ENCODE data around the gene GAB2.
"Not testable (repeated sequence)": the region's sequence is repeated elsewhere in the genome, so short reads cannot be mapped to it uniquely, and the experiment has no call there.

Gene GAB2

DNA sequence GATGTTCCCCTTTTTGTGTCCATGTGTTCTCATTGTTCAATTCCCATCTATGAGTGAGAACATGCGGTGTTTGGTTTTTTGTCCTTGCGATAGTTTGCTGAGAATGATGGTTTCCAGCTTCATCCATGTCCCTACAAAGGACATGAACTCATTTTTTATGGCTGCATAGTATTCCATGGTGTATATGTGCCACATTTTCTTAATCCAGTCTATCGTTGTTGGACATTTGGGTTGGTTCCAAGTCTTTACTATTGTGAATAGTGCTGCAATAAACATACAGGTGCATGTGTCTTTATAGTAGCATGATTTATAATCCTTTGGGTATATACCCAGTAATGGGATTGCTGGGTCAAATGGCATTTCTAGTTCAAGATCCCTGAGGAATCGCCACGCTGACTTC lies 123.5 kb downstream of the GAB2 start:
- not testable (repeated sequence) for H3K79me2 ChIP-seq (ENCODE audit: control insufficient read depth, insufficient read depth, low read length, unreplicated experiment); H3K27ac ChIP-seq (ENCODE audit: low read depth, low read length); H3K4me3 ChIP-seq (ENCODE audit: low read depth, low read length); H3K36me3 ChIP-seq (ENCODE audit: insufficient read depth, low read length); H2AFZ ChIP-seq (ENCODE audit: low read length, unreplicated experiment); H3K27me3 ChIP-seq (ENCODE audit: insufficient read depth, low read length)
- H3K4me1 ChIP-seq (ENCODE audit: control insufficient read depth, insufficient read depth, low read length, unreplicated experiment) = peaks cover 22% of the 10 kb centered on the region

DNA sequence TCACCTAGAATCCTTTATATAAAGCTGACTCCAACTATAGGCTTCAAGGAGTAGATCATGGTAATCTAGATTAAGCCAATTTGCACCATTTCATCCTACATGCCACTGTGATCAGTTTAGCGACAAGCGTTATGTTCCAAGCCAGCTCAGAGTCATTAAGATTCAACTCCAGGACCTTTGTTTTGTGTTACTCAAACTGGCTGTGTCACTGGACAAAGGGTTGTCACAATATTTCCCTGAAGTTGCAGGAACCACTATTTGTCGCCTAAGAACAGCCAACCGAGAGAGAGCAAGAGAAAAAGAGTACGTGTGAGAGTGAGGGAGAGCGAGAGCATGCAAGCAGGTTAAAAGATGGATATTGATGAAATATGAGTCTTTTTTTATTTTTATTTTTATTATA lies 124.1 kb downstream of the GAB2 start:
- Histone ChIP-seq H3K27me3 (ENCODE audit: insufficient read depth, low read length) (no peaks in the 10 kb centered on the region), H3K4me1 (ENCODE audit: control insufficient read depth, insufficient read depth, low read length, unreplicated experiment) (peaks cover 22% of the 10 kb centered on the region), H3K36me3 (ENCODE audit: insufficient read depth, low read length) (no peaks in the 10 kb centered on the region; the same call in 1 of the 2 replicates), H3K27ac (ENCODE audit: low read depth, low read length) (no peak overlapping the region), H3K4me3 (ENCODE audit: low read depth, low read length) (no peak overlapping the region), H2AFZ (ENCODE audit: low read length, unreplicated experiment) (no peak overlapping the region), H3K79me2 (ENCODE audit: control insufficient read depth, insufficient read depth, low read length, unreplicated experiment) (no peaks in the 10 kb centered on the region)

DNA sequence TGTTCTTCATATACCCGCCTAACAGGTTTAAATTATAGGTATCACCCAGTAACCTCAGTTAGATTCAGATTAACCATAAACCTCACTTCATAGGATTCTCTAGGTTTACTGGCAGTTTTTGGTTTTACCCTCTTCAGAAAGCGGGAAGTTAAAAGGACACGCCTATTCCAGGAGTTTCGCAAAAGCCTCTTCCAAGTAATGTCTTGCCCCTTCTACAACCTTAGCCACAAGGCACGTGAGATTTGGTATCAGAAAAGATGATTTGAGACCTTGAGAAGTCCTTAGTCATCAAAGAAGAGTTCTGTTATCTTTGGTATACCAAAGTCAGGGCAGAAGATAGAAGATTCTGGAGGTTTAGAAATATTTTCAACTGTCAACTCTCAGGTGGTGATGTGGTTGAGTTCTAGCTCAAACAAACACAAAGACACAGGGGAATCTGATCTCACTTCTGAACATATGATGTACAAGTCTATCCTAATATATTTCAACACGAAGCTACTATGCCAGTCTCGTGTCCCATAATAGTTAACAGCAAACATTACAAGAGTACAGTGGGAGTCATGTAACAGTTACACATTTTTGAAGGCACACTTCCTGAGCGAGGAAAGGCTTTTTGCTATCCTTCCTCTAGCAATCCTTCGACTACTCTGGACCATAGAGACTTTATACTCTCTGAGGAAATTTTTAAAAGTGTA lies 125.4 kb downstream of the GAB2 start:
- H3K36me3 ChIP-seq (ENCODE audit: insufficient read depth, low read length) = no peaks in the 10 kb centered on the region; the same call in 1 of the 2 replicates
- H3K27me3 ChIP-seq (ENCODE audit: insufficient read depth, low read length) = no peaks in the 10 kb centered on the region
- no peaks in the 10 kb centered on the region for H3K79me2 ChIP-seq (ENCODE audit: control insufficient read depth, insufficient read depth, low read length, unreplicated experiment)
- H3K27ac ChIP-seq (ENCODE audit: low read depth, low read length) = no peak overlapping the region
- H2AFZ ChIP-seq (ENCODE audit: low read length, unreplicated experiment) = no peak overlapping the region
- peaks cover 17% of the 10 kb centered on the region for H3K4me1 ChIP-seq (ENCODE audit: control insufficient read depth, insufficient read depth, low read length, unreplicated experiment)
- no peak overlapping the region for H3K4me3 ChIP-seq (ENCODE audit: low read depth, low read length)

DNA sequence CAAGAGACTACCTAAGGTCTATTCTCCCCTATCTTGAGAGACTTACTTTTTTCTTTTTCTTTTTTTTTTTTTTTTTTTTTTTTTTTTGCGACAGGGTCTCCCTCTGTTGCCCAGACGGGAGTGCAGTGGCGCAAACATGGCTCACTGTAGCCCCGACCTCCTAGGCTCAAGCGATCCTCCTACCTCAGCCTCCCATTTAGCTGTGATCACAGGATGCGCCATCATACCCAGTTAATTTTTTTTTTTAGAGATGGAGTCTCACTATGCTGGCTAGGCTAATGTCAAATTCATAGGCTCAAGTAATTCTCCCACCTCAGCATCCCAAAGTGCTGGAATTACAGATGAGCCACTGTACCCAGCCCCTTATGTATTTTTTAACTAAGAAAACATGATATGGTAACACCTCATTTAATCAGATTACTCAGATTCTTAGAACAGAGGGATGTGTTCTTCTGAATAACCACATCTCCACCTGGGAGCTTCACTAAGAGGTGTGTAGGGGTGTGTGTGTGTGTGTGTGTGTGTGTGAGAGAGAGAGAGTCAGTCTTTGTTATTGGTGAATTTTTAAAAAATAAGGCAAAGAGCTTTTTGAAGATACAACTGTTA lies 126.0 kb downstream of the GAB2 start:
- no peaks in the 10 kb centered on the region for H3K27me3 ChIP-seq (ENCODE audit: insufficient read depth, low read length)
- H3K79me2 ChIP-seq (ENCODE audit: control insufficient read depth, insufficient read depth, low read length, unreplicated experiment) = no peaks in the 10 kb centered on the region
- H2AFZ ChIP-seq (ENCODE audit: low read length, unreplicated experiment) = no peak overlapping the region
- H3K27ac ChIP-seq (ENCODE audit: low read depth, low read length) = no peak overlapping the region
- no peaks in the 10 kb centered on the region; the same call in 1 of the 2 replicates for H3K36me3 ChIP-seq (ENCODE audit: insufficient read depth, low read length)
- H3K4me3 ChIP-seq (ENCODE audit: low read depth, low read length) = no peak overlapping the region
- peaks cover 17% of the 10 kb centered on the region for H3K4me1 ChIP-seq (ENCODE audit: control insufficient read depth, insufficient read depth, low read length, unreplicated experiment)

DNA sequence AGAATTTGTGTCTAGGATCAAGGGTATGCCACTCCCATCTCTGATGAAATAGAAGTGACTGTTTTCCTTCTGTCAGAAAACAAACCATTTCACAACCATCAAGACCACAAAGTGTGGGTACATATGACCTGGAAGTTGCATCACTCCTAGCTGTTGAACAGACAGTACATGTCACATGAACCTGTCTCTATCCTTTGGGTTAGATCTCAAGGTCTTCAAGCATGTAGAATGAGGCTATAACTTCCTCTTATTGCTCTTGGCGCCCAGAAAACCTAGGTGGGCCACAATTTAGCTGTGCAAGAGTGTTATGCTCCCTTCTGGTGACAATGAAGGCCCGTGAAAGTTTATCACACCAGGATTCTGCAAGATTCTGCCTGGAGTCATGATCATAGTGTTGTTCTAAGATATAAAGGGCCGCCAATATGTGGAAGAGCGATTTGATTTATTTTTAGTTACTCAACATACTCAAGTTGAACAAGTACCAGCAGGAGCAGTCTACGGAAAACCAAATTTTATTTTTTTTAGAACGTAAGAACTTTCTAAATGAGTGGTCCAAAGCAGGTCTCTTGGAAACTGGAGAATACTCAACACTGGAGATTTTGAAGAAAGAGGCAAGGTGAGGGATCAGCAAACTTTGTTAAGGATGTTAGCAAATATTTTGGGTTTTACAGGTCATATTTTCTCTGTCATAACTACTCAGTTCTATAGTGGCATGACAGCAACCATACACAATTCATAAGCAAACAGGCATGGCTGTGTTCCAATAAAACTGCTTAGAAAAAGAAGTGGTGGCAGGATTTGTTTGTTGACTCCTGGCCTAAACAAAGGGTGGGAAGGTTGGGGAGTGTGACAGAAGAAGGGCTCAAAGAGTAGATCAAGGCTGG lies 127.1 kb downstream of the GAB2 start:
- H3K27me3 ChIP-seq (ENCODE audit: insufficient read depth, low read length) = no peaks in the 10 kb centered on the region
- no peak overlapping the region for H3K4me3 ChIP-seq (ENCODE audit: low read depth, low read length)
- 0 out of 2 replicates have a peak overlapping the region, but pooled peaks have one; percentile 46 for H3K27ac ChIP-seq (ENCODE audit: low read depth, low read length)
- peaks cover 16% of the 10 kb centered on the region for H3K4me1 ChIP-seq (ENCODE audit: control insufficient read depth, insufficient read depth, low read length, unreplicated experiment)
- H3K79me2 ChIP-seq (ENCODE audit: control insufficient read depth, insufficient read depth, low read length, unreplicated experiment) = no peaks in the 10 kb centered on the region
- H2AFZ ChIP-seq (ENCODE audit: low read length, unreplicated experiment) = no peak overlapping the region
- no peaks in the 10 kb centered on the region; the same call in 1 of the 2 replicates for H3K36me3 ChIP-seq (ENCODE audit: insufficient read depth, low read length)

DNA sequence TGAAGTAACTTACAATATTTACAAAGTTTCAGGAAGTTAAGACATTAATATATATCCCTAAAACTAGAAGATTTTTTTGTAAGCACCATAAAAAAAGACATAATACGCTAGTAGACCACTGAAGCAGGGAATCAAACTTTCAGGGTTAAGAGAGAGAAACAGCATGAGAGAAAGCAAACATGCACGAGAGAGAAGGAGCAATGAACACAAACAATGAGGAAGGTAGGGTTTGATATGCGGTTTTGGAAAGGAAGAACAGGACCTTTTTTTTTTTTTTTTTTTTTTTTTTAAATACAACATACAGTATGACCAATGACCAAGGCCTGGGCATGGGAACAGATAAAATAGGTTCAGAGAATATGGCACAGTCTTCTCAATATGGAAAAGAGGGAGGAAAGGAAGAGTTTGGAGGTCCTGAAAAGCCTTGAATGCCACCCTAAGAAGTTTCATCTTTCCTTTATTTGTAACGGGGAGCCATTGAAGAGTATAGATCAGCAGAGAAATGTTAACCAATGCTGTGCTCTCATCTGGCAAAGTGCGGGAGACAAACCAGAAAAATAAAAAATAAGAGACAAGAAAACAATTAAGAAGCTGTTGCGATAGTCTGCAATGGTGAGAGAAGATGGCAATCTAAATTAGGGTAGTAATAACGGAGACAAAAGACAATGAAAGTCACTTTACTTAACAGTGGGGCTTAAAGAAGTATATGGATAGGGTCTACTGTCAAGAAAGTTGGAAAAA lies 127.9 kb downstream of the GAB2 start:
- Histone ChIP-seq H3K27me3 (ENCODE audit: insufficient read depth, low read length) (no peaks in the 10 kb centered on the region), H2AFZ (ENCODE audit: low read length, unreplicated experiment) (no peak overlapping the region), H3K4me1 (ENCODE audit: control insufficient read depth, insufficient read depth, low read length, unreplicated experiment) (peaks cover 12% of the 10 kb centered on the region), H3K79me2 (ENCODE audit: control insufficient read depth, insufficient read depth, low read length, unreplicated experiment) (no peaks in the 10 kb centered on the region), H3K36me3 (ENCODE audit: insufficient read depth, low read length) (no peaks in the 10 kb centered on the region; the same call in 1 of the 2 replicates), H3K27ac (ENCODE audit: low read depth, low read length) (peak overlapping the region; percentile 46; the same call in 1 of the 2 replicates), H3K4me3 (ENCODE audit: low read depth, low read length) (no peak overlapping the region)

DNA sequence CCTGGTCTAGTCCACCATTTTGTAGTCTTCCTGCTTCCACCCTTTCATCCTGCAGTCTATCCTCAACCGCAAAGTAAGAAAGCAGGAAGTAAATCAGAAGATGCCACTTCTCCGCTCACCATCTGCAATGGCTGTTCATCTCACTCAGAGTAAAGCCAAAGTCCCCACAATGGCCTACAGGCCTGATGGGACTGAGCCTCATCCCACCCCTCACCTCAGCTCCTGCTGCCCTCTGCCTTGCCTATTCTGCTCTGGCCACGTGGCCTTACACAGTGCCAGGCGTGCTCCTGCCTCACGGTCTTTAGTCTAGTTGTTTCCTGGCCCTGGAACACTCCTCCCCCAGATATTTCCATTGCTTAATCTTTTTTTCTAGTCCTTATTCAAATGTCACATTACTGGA lies 133.4 kb downstream of the GAB2 start:
- Histone ChIP-seq H2AFZ (ENCODE audit: low read length, unreplicated experiment) (no peak overlapping the region), H3K4me3 (ENCODE audit: low read depth, low read length) (no peak overlapping the region), H3K27me3 (ENCODE audit: insufficient read depth, low read length) (no peaks in the 10 kb centered on the region), H3K27ac (ENCODE audit: low read depth, low read length) (no peak overlapping the region), H3K4me1 (ENCODE audit: control insufficient read depth, insufficient read depth, low read length, unreplicated experiment) (no peaks in the 10 kb centered on the region), H3K36me3 (ENCODE audit: insufficient read depth, low read length) (no peaks in the 10 kb centered on the region; the same call in 1 of the 2 replicates), H3K79me2 (ENCODE audit: control insufficient read depth, insufficient read depth, low read length, unreplicated experiment) (no peaks in the 10 kb centered on the region)

DNA sequence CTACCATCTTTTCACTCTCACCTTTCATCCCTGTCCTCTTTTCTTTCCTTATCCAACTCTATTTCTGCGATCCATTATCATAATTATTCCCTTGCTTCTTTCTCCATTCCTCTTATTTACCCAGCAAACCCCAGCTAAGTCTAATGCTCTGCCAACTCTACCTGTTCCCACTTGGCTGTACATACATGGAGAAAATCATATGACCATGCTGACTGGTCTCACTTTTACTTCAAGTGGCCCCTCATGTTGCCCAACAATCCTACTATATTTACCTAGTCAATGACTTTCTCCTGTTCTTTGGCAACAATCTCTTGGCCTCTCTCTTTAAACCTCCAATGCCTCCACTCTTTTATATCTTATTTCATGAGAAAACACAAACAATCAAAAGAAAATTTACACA lies 134.8 kb downstream of the GAB2 start:
- Histone ChIP-seq H3K27ac (ENCODE audit: low read depth, low read length) (no peak overlapping the region), H3K79me2 (ENCODE audit: control insufficient read depth, insufficient read depth, low read length, unreplicated experiment) (no peaks in the 10 kb centered on the region), H3K36me3 (ENCODE audit: insufficient read depth, low read length) (no peaks in the 10 kb centered on the region), H3K27me3 (ENCODE audit: insufficient read depth, low read length) (no peaks in the 10 kb centered on the region), H3K4me1 (ENCODE audit: control insufficient read depth, insufficient read depth, low read length, unreplicated experiment) (no peaks in the 10 kb centered on the region), H2AFZ (ENCODE audit: low read length, unreplicated experiment) (no peak overlapping the region), H3K4me3 (ENCODE audit: low read depth, low read length) (no peak overlapping the region)

DNA sequence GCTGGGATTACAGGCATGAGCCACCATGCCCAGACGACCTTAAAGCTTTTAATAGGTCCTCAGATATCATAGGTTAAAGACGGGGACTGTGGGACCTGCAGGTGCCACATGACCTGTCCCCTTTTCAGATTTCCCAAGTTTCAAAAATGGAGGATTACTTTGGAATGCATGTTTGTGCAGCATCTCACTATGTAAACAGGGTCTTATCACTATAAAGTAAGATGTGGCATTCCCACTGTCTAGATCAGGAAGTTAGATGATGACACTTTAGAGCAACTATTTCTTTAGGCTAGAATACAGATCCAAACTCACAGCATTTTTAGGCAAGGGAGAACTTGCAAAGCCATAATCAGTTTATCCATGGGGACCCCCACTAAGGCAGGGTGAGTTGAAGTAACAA lies 136.1 kb downstream of the GAB2 start:
- no peaks in the 10 kb centered on the region for H3K27me3 ChIP-seq (ENCODE audit: insufficient read depth, low read length)
- H3K4me1 ChIP-seq (ENCODE audit: control insufficient read depth, insufficient read depth, low read length, unreplicated experiment) = peaks cover 4% of the 10 kb centered on the region
- no peak overlapping the region for H3K27ac ChIP-seq (ENCODE audit: low read depth, low read length)
- H2AFZ ChIP-seq (ENCODE audit: low read length, unreplicated experiment) = no peak overlapping the region
- no peaks in the 10 kb centered on the region for H3K79me2 ChIP-seq (ENCODE audit: control insufficient read depth, insufficient read depth, low read length, unreplicated experiment)
- no peaks in the 10 kb centered on the region for H3K36me3 ChIP-seq (ENCODE audit: insufficient read depth, low read length)
- H3K4me3 ChIP-seq (ENCODE audit: low read depth, low read length) = no peak overlapping the region

DNA sequence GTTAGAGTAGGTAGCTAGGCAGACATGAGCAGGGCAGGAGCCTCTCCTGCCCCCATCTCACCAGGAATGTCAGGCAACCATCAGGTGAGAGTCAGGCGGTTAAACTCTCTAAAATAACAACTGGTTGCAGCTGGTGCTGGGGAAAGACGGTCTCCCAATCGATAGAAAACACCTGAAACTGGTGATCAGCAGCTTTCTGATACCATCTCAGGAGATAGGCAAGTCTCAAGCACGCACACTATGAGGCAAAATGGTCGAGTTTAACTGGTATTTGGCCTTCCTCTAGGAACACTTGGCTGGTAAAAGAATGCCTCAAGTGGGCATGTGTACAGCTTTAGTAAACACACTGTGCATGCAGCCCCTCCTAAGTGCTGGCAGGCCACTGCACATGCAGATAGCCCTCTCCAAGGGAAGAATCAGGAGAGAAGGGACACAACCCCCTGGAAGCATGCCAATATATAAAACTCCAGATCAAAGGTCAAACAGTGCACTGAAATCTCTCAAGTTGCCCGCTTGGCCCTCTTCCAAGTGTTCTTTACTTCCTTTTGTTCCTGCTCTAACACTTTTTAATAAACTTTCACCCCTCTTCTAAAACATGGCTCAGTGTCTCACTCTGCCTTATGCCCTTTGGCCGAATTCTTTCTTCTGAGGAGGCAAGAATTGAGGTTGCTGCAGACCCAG lies 140.2 kb downstream of the GAB2 start:
- no peaks in the 10 kb centered on the region for H3K79me2 ChIP-seq (ENCODE audit: control insufficient read depth, insufficient read depth, low read length, unreplicated experiment)
- no peak overlapping the region for H2AFZ ChIP-seq (ENCODE audit: low read length, unreplicated experiment)
- no peak overlapping the region for H3K4me3 ChIP-seq (ENCODE audit: low read depth, low read length)
- no peak overlapping the region for H3K27ac ChIP-seq (ENCODE audit: low read depth, low read length)
- H3K27me3 ChIP-seq (ENCODE audit: insufficient read depth, low read length) = no peaks in the 10 kb centered on the region
- H3K36me3 ChIP-seq (ENCODE audit: insufficient read depth, low read length) = no peaks in the 10 kb centered on the region
- H3K4me1 ChIP-seq (ENCODE audit: control insufficient read depth, insufficient read depth, low read length, unreplicated experiment) = peaks cover 4% of the 10 kb centered on the region
